ENCODE results near the gene LONRF3.

LONRF3 gene

GRCh38 chrX:118975831-118976598 is 1.6 kb downstream of the LONRF3 start (continued):
- TF ChIP-seq ZFP69B (tag by site-specific recombination; IDR thresholded peaks at IDR 0.05) (peak; percentile 60; the same call in 1 of the 2 replicates), ZNF830 (tag by site-specific recombination; IDR thresholded peaks at IDR 0.05; ENCODE audit: low read depth) (no peak), ZBTB11 (tag by site-specific recombination; conservative IDR thresholded peaks at IDR 0.05; ENCODE audit: low read depth) (peak; percentile 88), ZBTB8A (tag by site-specific recombination; IDR thresholded peaks at IDR 0.05) (peak; percentile 38; the same call in 1 of the 2 replicates), PBX3 (CRISPR knock-in tag; IDR thresholded peaks at IDR 0.05) (no peak), MYNN (tag by site-specific recombination; IDR thresholded peaks at IDR 0.05; ENCODE audit: borderline replicate concordance) (no peak), PATZ1 (tag by site-specific recombination; IDR thresholded peaks at IDR 0.05) (peak; percentile 73), ZNF555 (tag by site-specific recombination; conservative IDR thresholded peaks at IDR 0.05) (no peak), ZNF148 (tag by site-specific recombination; IDR thresholded peaks at IDR 0.05; ENCODE audit: borderline replicate concordance) (0 out of 2 replicates have a peak, but pooled peaks have one; percentile 26), ZXDB (tag by site-specific recombination; IDR thresholded peaks at IDR 0.05) (peak; percentile 7; the same call in 1 of the 2 replicates), ZNF558 (tag by site-specific recombination; IDR thresholded peaks at IDR 0.05) (0 out of 2 replicates have a peak, but pooled peaks have one; percentile 31), REPIN1 (tag by site-specific recombination; IDR thresholded peaks at IDR 0.05; ENCODE audit: low read depth) (no peak), ZNF10 (tag by site-specific recombination; IDR thresholded peaks at IDR 0.05) (no peak), TSHZ1 (tag by site-specific recombination; IDR thresholded peaks at IDR 0.05; ENCODE audit: borderline replicate concordance) (0 out of 2 replicates have a peak, but pooled peaks have one; percentile 23), ZNF529 (tag by site-specific recombination; IDR thresholded peaks at IDR 0.05; ENCODE audit: insufficient replicate concordance) (no peak), ZNF2 (tag by site-specific recombination; IDR thresholded peaks at IDR 0.05) (no peak; the same call in 1 of the 2 replicates), SP3 (tag by site-specific recombination; IDR thresholded peaks at IDR 0.05) (peak; percentile 63), ZNF645 (tag by site-specific recombination; IDR thresholded peaks at IDR 0.05) (no peak), KLF10 (tag by site-specific recombination; IDR thresholded peaks at IDR 0.05) (peak; percentile 35; the same call in 1 of the 2 replicates), ZNF16 (tag by site-specific recombination; IDR thresholded peaks at IDR 0.05; ENCODE audit: low read depth) (no peak), ZNF623 (tag by site-specific recombination; IDR thresholded peaks at IDR 0.05) (no peak), FEZF1 (tag by site-specific recombination; IDR thresholded peaks at IDR 0.05) (no peak), ZNF324 (tag by site-specific recombination; IDR thresholded peaks at IDR 0.05) (0 out of 2 replicates have a peak, but pooled peaks have one; percentile 39), ZBTB20 (tag by site-specific recombination; IDR thresholded peaks at IDR 0.05) (peak; percentile 14; the same call in 1 of the 2 replicates)

Data from HEK293 (cell line).